HUES64 (cell line): ENCODE data around the gene PGA5.

ENCODE experiments used
- H3K27ac ChIP-seq: 2 replicates; pipeline ENCODE4 v1.7.0; 2013; ENCODE audit warnings: low read depth, low read length, inconsistent platforms
- H3K27me3 ChIP-seq: 2 replicates; pipeline ENCODE4 v1.6.1; 2013; ENCODE audit warnings: mild to moderate bottlenecking, low read length; ENCODE audit not compliant: insufficient read depth
- H3K36me3 ChIP-seq: 2 replicates; pipeline ENCODE4 v1.6.1; 2013; ENCODE audit warnings: mild to moderate bottlenecking, low read length; ENCODE audit not compliant: insufficient read depth
- H3K4me1 ChIP-seq: 2 replicates; pipeline ENCODE4 v1.6.1; 2013; ENCODE audit warnings: mild to moderate bottlenecking, low read length, moderate library complexity; ENCODE audit not compliant: insufficient read depth
- H3K4me3 ChIP-seq: 2 replicates; pipeline ENCODE4 v1.5.1; 2013; ENCODE audit warnings: mild to moderate bottlenecking, low read length, moderate library complexity
- H3K9ac ChIP-seq: 2 replicates; pipeline ENCODE4 v1.6.1; 2013; ENCODE audit warnings: mild to moderate bottlenecking, low read depth, low read length
- H3K9me3 ChIP-seq: 2 replicates; pipeline ENCODE4 v1.6.1; 2013; ENCODE audit warnings: low read depth, low read length; ENCODE audit not compliant: insufficient read depth
- WGBS: fragments of 150-250, 120-280 bp; methylation state at CpG from one replicate; pipeline ENCODE4 v1.1.7; 2013; ENCODE audit warnings: missing lambda C conversion rate; 5-methylcytosine and 5-hydroxymethylcytosine counted together

PGA5 gene

DNA sequence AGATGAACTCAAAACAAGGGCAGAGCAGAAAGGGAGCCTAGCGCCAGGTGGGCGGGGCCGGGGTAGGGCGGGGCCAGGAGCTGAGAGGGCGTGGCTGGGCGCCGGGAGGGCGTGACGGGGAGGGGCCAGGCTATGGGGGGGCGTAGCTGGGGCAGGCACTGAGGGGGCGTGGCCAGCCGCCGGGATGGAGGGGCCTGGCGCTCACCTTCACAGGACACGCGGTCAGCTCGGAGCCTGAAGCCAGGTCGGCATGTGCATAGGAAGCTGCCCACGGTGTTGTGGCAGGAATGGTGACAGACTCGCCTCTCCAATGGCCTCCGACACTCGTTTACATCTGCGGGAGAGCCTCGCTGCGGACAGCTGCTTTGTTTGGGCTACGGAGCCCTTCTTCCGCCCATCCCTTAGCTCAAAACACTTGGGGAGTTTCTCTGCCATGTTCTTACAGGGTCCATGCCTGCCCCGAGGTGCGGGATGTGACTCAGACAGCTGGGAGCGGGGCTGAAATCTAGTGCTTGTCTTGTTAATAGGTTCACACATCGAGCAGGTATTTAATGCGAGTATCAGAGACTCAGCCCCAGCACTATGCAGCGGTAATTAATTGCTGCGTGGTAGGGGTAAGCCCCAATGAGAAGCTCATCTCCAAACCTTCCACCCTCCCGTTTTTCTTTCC, 40.7 kb downstream of the PGA5 start:
- peaks cover 5% of the 10 kb centered on the region; the same call in 1 of the 2 replicates for H3K27me3 ChIP-seq
- peaks cover 31% of the 10 kb centered on the region for H3K36me3 ChIP-seq
- WGBS: 27% methylated on average over 35 of the region's 35 CpGs
- peak overlapping the region; percentile 42 for H3K4me3 ChIP-seq
- H3K4me1 ChIP-seq: peaks cover 13% of the 10 kb centered on the region
- H3K9ac ChIP-seq: 0 out of 2 replicates have a peak overlapping the region, but pooled peaks have one; percentile 33
- H3K27ac ChIP-seq: no peak overlapping the region
- H3K9me3 ChIP-seq: no peaks in the 10 kb centered on the region

DNA sequence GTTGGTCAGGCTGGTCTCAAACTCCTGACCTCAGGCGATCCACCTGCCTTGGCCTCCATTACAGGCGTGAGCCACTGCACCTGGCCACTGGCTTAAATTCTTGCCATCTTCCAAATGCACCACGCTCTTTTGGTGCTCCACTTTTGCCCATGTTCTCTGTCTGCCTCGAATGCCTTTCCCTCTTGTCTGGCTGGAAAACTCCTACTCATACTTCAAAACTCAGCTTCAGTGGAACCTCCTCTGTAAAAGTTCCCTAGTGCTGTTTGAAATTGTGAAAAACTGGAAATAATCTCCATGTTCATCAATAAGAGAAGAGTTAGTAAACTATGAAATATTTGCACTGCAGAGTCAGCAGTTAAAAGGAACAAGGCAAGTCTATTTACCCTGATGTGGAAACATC, 42.6 kb downstream of the PGA5 start:
- no peak overlapping the region for H3K9ac ChIP-seq
- peaks cover 5% of the 10 kb centered on the region for H3K4me1 ChIP-seq
- 98% methylated on average over 4 of the region's 4 CpGs for WGBS

DNA sequence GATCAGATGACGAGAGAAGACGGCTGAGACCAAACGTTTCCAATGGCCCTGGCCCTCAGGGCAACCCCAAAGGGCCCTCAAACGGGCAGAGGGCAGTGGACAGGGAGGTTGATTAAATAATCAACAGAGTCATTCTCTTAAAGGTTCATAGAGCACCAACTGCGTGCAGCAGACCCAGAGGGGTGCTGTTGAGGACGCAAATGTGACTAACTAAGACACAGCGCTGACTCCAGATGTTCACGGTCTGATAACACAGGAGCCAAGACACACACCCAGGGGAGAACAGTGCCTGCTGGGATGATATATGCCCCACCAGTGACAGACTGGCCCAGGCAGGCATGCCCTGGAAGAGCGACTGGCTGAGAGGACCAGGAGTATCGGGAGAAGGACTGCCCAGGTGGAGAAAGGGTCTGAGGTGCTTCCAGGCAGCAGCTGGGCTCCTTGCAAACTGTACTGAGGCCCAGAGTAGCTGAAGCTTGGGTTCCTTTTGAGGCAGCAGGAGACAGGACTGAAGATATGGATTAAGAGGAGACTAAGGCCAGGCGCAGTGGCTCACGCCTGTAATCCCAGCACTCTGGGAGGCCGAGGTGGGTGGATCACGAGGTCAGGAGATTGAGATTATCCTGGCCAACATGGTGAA, 46.5 kb downstream of the PGA5 start:
- Histone ChIP-seq H3K9ac (no peak overlapping the region), H3K4me1 (no peaks in the 10 kb centered on the region), H3K9me3 (no peaks in the 10 kb centered on the region), H3K27me3 (no peaks in the 10 kb centered on the region; the same call in none of the 2 replicates), H3K36me3 (peaks cover 28% of the 10 kb centered on the region), H3K4me3 (no peak overlapping the region), H3K27ac (no peak overlapping the region)
- WGBS: 95% methylated on average over 14 of the region's 14 CpGs

More for the DNA sequence above, 42.6 kb downstream of the PGA5 start:
- no peaks in the 10 kb centered on the region; the same call in 1 of the 2 replicates for H3K27me3 ChIP-seq
- no peak overlapping the region for H3K4me3 ChIP-seq
- peaks cover 29% of the 10 kb centered on the region for H3K36me3 ChIP-seq
- no peaks in the 10 kb centered on the region for H3K9me3 ChIP-seq
- H3K27ac ChIP-seq: no peak overlapping the region

DNA sequence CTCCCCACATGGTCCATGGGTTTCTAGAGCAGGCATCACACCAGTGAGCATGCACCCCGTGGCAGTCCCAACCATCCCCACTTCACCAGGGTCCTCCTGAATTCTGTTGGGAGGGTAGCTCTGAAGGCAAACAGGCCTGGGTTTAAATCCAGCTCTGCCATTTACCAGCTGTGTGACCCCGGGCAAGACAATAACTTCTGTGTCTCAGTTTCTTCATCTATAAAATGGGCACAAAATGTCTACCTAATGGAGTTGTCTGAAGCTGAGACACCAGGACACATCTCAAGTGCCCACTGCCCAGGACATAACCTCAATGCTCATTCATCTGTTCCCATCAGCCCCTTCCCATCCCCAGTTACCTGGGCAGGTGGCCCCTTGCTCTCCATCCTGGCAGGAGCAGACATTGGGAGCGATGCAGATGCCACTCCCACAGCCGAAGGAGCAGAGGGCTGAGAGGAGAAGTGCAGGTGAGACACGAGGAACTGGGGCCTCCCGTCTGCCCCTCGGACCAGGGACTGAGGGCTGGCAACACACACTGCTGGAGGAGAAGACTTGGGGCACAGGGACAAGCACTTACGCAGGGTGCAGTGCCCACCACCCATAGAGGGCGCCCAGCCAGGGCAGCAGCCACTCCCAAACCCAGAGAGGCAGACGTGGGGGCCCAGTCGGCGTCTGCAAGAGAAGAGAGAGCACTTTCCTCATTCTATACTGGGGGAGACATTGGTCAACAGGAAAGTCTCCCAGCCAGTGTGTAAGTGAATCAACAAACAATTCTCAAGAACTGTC, 50.1 kb downstream of the PGA5 start:
- peaks cover 15% of the 10 kb centered on the region for H3K36me3 ChIP-seq
- H3K4me1 ChIP-seq: peaks cover 4% of the 10 kb centered on the region; the same call in 1 of the 2 replicates
- WGBS: 82% methylated on average over 12 of the region's 12 CpGs
- H3K9ac ChIP-seq: no peak overlapping the region
- H3K9me3 ChIP-seq: no peaks in the 10 kb centered on the region
- no peak overlapping the region for H3K27ac ChIP-seq
- no peak overlapping the region for H3K4me3 ChIP-seq
- peaks cover 15% of the 10 kb centered on the region for H3K27me3 ChIP-seq

DNA sequence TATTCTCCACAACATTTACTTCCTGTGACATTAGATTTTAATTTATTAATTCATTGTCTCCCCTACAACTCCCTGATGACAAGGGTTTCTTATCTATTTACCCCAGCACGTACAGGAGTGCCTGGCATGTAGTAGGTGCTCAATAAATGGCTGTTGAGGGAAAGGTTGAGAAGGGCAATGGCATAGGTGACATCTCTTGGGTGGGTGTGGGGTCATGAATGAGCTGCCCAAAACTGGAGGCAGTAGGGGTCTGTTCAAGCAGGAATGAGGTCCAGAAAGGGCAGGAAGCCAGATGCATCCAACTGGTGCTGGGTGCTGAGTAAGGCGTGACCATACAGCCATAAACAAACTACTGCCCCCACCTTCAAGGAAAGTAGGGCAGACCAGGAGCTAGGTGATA, 51.4 kb downstream of the PGA5 start:
- peaks cover 11% of the 10 kb centered on the region; the same call in 1 of the 2 replicates for H3K36me3 ChIP-seq
- 98% methylated on average over 2 of the region's 2 CpGs for WGBS
- no peak overlapping the region for H3K4me3 ChIP-seq
- H3K27me3 ChIP-seq: peaks cover 15% of the 10 kb centered on the region
- no peak overlapping the region for H3K9ac ChIP-seq
- peaks cover 4% of the 10 kb centered on the region; the same call in 1 of the 2 replicates for H3K4me1 ChIP-seq
- H3K27ac ChIP-seq: no peak overlapping the region
- H3K9me3 ChIP-seq: no peaks in the 10 kb centered on the region

DNA sequence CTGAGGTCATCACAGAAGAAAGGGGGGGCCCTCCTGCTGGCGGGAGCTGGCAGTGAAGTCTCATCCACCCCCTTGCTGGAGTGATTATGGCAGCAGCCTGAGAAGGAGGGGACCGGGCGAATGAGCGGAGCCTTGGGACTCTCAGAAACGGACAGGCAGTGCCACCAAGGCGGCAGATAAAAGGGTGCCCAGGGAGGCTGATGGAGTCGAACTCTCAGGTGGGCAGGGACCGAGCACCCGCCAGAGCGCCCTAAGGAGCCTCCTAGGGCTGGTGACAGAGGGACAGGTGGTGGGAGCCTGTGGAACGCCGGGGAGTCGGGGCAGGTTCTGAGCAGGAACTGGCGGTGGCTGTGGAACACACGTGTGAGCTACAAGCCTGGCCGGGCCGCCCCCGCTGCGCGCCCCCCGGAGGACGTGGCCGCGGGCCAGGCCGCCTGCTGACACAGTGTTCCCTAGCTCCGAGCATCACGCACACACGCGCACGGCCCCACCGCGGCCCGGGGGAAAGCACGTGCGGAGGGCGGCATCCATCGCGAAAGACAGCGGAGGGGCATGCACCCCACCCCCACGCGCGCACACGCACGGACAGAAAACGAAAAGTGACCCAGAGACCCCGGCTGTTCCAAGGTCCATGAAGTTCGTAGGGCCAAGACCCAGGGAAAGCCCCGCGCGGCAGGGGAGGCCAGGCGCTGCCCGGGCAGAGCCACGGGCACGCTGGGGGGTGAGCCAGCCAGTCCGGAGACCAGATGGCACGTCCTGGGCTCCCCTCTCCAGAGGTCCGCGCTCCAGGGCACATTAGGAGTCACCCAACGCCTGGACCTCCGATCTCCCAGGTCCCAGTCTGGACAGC, 53.1 kb downstream of the PGA5 start:
- 3% methylated on average over 60 of the region's 60 CpGs for WGBS
- Histone ChIP-seq H3K4me1 (peaks cover 4% of the 10 kb centered on the region; the same call in 1 of the 2 replicates), H3K4me3 (peak overlapping the region; percentile 87), H3K36me3 (peaks cover 18% of the 10 kb centered on the region), H3K27ac (peak overlapping the region; percentile 58; the same call in 1 of the 2 replicates), H3K9me3 (no peaks in the 10 kb centered on the region), H3K27me3 (peaks cover 15% of the 10 kb centered on the region), H3K9ac (peak overlapping the region; percentile 87)

DNA sequence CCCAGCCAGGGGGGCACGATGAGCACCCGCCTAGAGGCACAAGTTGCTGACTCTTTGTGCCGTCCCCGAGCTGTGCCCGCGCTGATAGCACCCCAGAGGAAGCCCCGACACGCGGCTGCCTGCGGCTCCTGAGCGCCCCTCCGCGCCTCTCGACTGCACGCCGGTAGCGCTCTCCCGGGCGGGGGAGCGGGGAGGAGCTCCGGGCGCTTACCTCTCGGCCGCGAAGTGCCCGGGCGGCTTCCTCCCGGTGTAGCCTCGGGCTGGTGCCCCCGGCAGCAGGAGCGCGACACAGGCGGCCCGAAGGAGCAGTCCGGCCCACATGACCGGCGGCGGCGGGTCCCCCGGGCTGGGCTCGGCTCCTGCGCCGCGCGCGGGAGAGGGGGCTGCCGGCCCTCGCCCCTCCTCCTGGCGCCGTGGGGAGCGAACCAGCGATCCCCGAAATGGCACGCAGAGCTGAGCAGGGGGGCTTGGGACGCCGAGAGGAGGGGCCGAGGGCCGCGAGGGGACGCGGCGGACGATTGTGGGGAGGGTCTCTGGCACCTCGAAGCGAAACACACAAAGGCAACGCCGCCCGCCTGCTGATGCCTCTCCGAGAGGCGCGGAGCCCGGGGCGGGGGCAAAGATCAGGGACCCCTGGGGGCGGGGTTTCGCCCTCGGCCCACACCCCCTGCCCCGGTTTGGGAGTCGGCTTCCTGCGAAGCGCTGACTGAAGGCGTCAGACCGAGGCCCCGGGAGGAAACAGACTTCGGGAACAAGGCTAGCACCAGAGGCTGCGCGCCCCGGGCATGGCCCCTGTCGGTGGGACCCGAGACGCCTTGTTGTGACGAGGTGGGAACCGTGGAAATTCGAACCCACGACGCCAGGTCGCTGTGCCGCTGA, 54.0 kb downstream of the PGA5 start, which contains the start of gene VWCE:
Gene VWCE (minus strand): TSS at position 600 of the 879 bp plus-strand sequence. CDS start 279 bp downstream, at position 321.
- H3K9me3 ChIP-seq: no peaks in the 10 kb centered on the region
- peaks cover 4% of the 10 kb centered on the region; the same call in 1 of the 2 replicates for H3K4me1 ChIP-seq
- H3K27me3 ChIP-seq: peaks cover 15% of the 10 kb centered on the region
- WGBS: 1% methylated on average over 97 of the region's 97 CpGs
- H3K36me3 ChIP-seq: peaks cover 21% of the 10 kb centered on the region
- H3K9ac ChIP-seq: peak within 1 kb of the TSS; percentile 87
- H3K4me3 ChIP-seq: peak within 1 kb of the TSS; percentile 87
- peak within 1 kb of the TSS; percentile 58; the same call in 1 of the 2 replicates for H3K27ac ChIP-seq

DNA sequence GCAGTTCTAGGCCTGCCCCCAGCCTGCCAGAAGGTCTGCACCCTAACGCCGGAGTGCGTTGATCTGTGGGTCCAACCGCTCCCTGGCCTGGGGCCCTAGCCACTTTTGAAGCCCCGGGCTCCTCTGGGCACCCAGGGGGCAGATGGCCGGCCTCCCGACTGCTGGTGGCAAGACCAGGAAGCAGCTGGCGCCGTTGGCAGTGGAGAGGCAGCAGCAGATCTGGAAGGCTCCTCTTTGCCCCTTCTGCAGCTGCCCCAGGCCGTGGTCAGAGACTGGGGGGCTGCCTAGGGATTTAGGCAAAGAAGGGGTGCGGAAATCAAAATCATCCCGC, 54.6 kb downstream of the PGA5 start:
- 57% methylated on average over 12 of the region's 12 CpGs for WGBS
- peak overlapping the region; percentile 87 for H3K9ac ChIP-seq
- H3K27ac ChIP-seq: no peak overlapping the region; the same call in 1 of the 2 replicates
- H3K27me3 ChIP-seq: peaks cover 15% of the 10 kb centered on the region
- H3K4me3 ChIP-seq: peak overlapping the region; percentile 87
- peaks cover 26% of the 10 kb centered on the region for H3K36me3 ChIP-seq
- no peaks in the 10 kb centered on the region for H3K9me3 ChIP-seq
- peaks cover 4% of the 10 kb centered on the region; the same call in 1 of the 2 replicates for H3K4me1 ChIP-seq

DNA sequence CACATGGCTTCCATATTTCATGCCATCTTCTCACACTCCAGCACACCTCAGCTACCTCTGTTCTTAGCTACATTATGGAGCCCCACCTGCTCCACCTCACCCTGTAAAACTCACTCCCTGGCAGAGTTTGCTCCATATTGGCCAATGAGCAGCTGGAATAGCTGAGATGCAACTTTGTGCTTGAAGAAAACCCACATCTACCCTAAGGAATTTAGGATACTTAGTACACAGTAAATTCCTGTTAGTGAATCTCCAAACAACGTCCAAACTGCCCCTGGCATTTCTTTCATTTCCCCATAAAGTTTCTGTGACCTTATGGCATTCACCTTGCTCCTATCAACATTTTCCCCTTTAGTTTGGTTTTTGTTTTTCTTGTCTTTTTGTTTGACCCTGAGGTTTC, 56.4 kb downstream of the PGA5 start:
- Histone ChIP-seq H3K9me3 (no peaks in the 10 kb centered on the region), H3K27ac (no peak overlapping the region), H3K27me3 (peaks cover 15% of the 10 kb centered on the region), H3K9ac (no peak overlapping the region), H3K4me1 (peaks cover 4% of the 10 kb centered on the region; the same call in 1 of the 2 replicates), H3K36me3 (peaks cover 44% of the 10 kb centered on the region), H3K4me3 (no peak overlapping the region)
- 100% methylated on average over 1 of the region's 1 CpG for WGBS
